GM13976 (cell line): Measurements from ENCODE around the gene CUEDC1.

Experiments used
- DNase-seq: peaks from one replicate; pipeline ENCODE4 v3.0.0; 2012; ENCODE audit warnings: low spot score
- CTCF ChIP-seq: IDR thresholded peaks from 2 replicates; pipeline ENCODE4 v1.5.1; 2012; ENCODE audit warnings: borderline replicate concordance, mild to moderate bottlenecking; ENCODE audit not compliant: insufficient read depth; ENCODE audit errors: extremely low read depth, missing control alignments, control extremely low read depth
- in situ Hi-C: fragments of 300-500 bp; cut with MboI; formaldehyde crosslinking; loops from one replicate; pipeline ENCODE4 v1.12.0; 2022; ENCODE audit warnings: low sequenced_read_pairs, mixed read lengths, inconsistent platforms; ENCODE audit not compliant: unreplicated experiment

CUEDC1 gene

GRCh38 chr17:57842280-57842679, 112.9 kb downstream of the CUEDC1 start:
- no peak for TF ChIP-seq CTCF
- in situ Hi-C loops = no loop called here
- DNase-seq = no peak

GRCh38 chr17:57839571-57839923, 115.7 kb downstream of the CUEDC1 start:
- no peak for DNase-seq
- in situ Hi-C loops = no loop called here
- TF ChIP-seq CTCF = no peak

GRCh38 chr17:57838857-57839570, 116.2 kb downstream of the CUEDC1 start:
- in situ Hi-C loops = no loop called here
- TF ChIP-seq CTCF = no peak
- no peak for DNase-seq

- DNase-seq = no peak
- no peak for TF ChIP-seq CTCF
- in situ Hi-C loops = no loop called here
These were observed 116.8 kb downstream of the CUEDC1 start for GRCh38 chr17:57838453-57838852.

- DNase-seq = no peak
- in situ Hi-C loops = no loop called here
- no peak for TF ChIP-seq CTCF
These were observed 119.8 kb downstream of the CUEDC1 start for GRCh38 chr17:57835333-57835900.

- in situ Hi-C loops = no loop called here
- no peak for DNase-seq
- TF ChIP-seq CTCF = no peak
These were observed 121.0 kb downstream of the CUEDC1 start for GRCh38 chr17:57834146-57834741.
